ENCODE results near the gene MOB2.

MOB2 gene

DNA sequence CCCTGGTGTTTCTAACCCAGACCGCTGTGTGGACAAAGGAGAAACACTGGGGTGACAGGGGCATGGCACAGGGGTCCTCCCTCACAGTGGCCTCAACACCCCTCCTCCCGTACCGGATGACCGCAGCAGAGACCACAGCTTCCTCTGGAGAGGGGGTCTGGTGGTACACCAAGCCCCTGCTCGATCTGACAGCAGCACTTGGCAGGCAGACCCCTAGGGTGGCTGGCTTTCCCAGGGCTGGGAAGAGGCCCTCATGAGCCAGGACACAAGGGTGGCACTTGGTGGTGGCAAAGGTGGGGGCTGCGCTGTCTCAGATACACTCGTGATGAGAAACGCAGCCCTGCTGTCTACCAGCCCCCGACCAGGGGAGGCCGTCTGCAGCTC, 46.8 kb upstream of the MOB2 start:
- Histone ChIP-seq H3K4me3 (ENCODE audit: insufficient read depth, low read length, poor library complexity, severe bottlenecking) (no peak overlapping the region), H2AFZ (ENCODE audit: low read depth, low read length, severe bottlenecking) (no peak overlapping the region), H3F3A (ENCODE audit: insufficient read depth) (no peaks in the 10 kb centered on the region), H4K20me1 (ENCODE audit: low read depth, low read length) (no peaks in the 10 kb centered on the region), H3K79me2 (ENCODE audit: insufficient read depth, low read length) (peaks cover 81% of the 10 kb centered on the region), H3K27me3 (ENCODE audit: low read length) (no peaks in the 10 kb centered on the region), H3K4me2 (ENCODE audit: low read depth, low read length, poor library complexity, severe bottlenecking) (no peak overlapping the region), H3K9ac (ENCODE audit: low read length) (no peak overlapping the region), H3K36me3 (ENCODE audit: low read length) (no peaks in the 10 kb centered on the region), H3K9me2 (replicated peaks; ENCODE audit: insufficient read depth, low read length) (no peaks in the 10 kb centered on the region), H3K9me3 (ENCODE audit: insufficient read depth, low read length) (no peaks in the 10 kb centered on the region), H3K27ac (ENCODE audit: low read depth, low read length) (no peak overlapping the region)
- no peak for TF ChIP-seq EZH2phosphoT487 (conservative IDR thresholded peaks at IDR 0.05; ENCODE audit: low read length)
- TF ChIP-seq, protein P1, sequence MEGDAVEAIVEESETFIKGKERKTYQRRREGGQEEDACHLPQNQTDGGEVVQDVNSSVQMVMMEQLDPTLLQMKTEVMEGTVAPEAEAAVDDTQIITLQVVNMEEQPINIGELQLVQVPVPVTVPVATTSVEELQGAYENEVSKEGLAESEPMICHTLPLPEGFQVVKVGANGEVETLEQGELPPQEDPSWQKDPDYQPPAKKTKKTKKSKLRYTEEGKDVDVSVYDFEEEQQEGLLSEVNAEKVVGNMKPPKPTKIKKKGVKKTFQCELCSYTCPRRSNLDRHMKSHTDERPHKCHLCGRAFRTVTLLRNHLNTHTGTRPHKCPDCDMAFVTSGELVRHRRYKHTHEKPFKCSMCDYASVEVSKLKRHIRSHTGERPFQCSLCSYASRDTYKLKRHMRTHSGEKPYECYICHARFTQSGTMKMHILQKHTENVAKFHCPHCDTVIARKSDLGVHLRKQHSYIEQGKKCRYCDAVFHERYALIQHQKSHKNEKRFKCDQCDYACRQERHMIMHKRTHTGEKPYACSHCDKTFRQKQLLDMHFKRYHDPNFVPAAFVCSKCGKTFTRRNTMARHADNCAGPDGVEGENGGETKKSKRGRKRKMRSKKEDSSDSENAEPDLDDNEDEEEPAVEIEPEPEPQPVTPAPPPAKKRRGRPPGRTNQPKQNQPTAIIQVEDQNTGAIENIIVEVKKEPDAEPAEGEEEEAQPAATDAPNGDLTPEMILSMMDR (IDR thresholded peaks at IDR 0.05; ENCODE audit: insufficient read depth, low read length, poor library complexity, severe bottlenecking) = no peak

DNA sequence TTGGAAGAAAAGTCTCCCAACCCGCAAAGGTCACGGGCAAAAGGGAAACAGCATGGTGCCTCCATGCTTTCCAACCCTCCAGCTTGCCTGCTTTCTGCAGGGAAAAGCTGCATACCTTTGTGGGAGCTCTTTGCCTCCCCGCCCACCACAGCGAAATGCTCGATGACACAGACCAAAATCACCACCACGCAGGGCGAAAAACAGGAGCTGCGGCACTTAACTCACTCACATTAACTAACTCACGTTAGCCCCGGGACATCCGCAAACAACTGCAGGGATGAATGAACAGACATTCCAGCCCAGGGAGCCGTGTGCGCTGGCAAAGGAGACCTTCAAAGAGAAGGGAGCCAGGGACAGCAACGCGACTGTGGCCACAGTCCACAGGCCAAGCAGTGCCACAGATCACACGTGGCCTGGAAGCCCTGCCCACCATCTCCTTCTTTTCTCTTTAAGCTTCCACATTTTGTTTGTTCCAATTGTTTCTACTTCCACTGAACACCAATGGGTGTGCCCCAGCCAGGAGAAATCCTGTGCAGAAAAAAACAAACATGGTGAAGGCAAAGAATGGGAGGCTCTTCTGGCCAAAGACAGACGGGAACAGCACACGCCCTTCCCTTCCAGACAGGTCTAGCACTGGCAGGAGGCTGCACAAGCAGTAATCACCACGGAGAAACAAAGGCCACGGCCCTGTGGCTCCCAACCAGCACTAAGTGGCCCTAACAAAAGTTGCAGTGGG, 46.2 kb upstream of the MOB2 start:
- Histone ChIP-seq H3K36me3 (ENCODE audit: low read length) (no peaks in the 10 kb centered on the region), H3K27me3 (ENCODE audit: low read length) (no peaks in the 10 kb centered on the region), H3K9ac (ENCODE audit: low read length) (no peak overlapping the region), H3F3A (ENCODE audit: insufficient read depth) (no peaks in the 10 kb centered on the region), H3K27ac (ENCODE audit: low read depth, low read length) (no peak overlapping the region), H3K4me2 (ENCODE audit: low read depth, low read length, poor library complexity, severe bottlenecking) (no peak overlapping the region), H2AFZ (ENCODE audit: low read depth, low read length, severe bottlenecking) (no peak overlapping the region), H4K20me1 (ENCODE audit: low read depth, low read length) (no peaks in the 10 kb centered on the region), H3K79me2 (ENCODE audit: insufficient read depth, low read length) (peaks cover 86% of the 10 kb centered on the region), H3K9me3 (ENCODE audit: insufficient read depth, low read length) (no peaks in the 10 kb centered on the region), H3K9me2 (replicated peaks; ENCODE audit: insufficient read depth, low read length) (no peaks in the 10 kb centered on the region), H3K4me3 (ENCODE audit: insufficient read depth, low read length, poor library complexity, severe bottlenecking) (no peak overlapping the region)
- TF ChIP-seq, protein P1 (IDR thresholded peaks at IDR 0.05; ENCODE audit: insufficient read depth, low read length, poor library complexity, severe bottlenecking) = no peak
- no peak for TF ChIP-seq EZH2phosphoT487 (conservative IDR thresholded peaks at IDR 0.05; ENCODE audit: low read length)

DNA sequence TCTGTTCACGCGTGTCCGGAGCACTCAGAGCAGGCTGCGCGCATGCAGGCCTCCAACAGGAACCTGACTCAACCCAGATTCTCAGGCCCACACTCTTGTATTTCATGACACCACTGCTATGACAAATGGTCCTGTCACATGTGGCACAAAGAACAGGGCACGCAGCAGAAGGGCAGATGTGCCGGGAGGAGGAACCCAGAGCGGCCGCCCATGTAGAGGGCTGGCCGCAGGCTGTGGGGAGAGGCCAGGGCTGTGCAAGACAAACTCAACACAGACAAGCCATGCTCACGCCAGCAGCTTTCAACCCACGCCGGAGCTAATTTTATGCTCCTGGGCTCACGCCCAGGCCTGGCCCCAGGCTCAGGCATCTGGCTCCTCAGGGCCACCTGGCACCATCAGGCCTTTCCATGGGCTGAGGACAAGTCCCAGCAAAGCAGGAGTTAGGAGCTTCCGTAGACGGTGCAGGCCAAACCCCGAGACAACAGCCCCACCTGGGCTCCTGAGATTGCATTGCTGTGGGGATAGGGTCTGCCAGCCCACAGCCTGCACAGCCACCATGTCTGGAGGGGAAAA, 45.5 kb upstream of the MOB2 start:
- Histone ChIP-seq H4K20me1 (ENCODE audit: low read depth, low read length) (no peaks in the 10 kb centered on the region), H3K79me2 (ENCODE audit: insufficient read depth, low read length) (peaks cover 84% of the 10 kb centered on the region), H3K9ac (ENCODE audit: low read length) (no peak overlapping the region), H3K9me3 (ENCODE audit: insufficient read depth, low read length) (no peaks in the 10 kb centered on the region), H3K9me2 (replicated peaks; ENCODE audit: insufficient read depth, low read length) (no peaks in the 10 kb centered on the region), H2AFZ (ENCODE audit: low read depth, low read length, severe bottlenecking) (no peak overlapping the region), H3K27ac (ENCODE audit: low read depth, low read length) (no peak overlapping the region), H3F3A (ENCODE audit: insufficient read depth) (no peaks in the 10 kb centered on the region), H3K36me3 (ENCODE audit: low read length) (no peaks in the 10 kb centered on the region), H3K27me3 (ENCODE audit: low read length) (no peaks in the 10 kb centered on the region), H3K4me2 (ENCODE audit: low read depth, low read length, poor library complexity, severe bottlenecking) (no peak overlapping the region), H3K4me3 (ENCODE audit: insufficient read depth, low read length, poor library complexity, severe bottlenecking) (no peak overlapping the region)
- no peak for TF ChIP-seq EZH2phosphoT487 (conservative IDR thresholded peaks at IDR 0.05; ENCODE audit: low read length)
- TF ChIP-seq, protein P1 (IDR thresholded peaks at IDR 0.05; ENCODE audit: insufficient read depth, low read length, poor library complexity, severe bottlenecking) = no peak
